NCI-H82 treated with DMSO at 0.1 percent for 48 hours (cell line): ENCODE data around the gene ADAD2.

ENCODE experiments used
- DNase-seq: peaks from one replicate; lab custom pipeline; 2025; ENCODE audit not compliant: unreplicated experiment; lab: John Stamatoyannopoulos, UW

The ADAD2 gene

GRCh38 chr16:84190731-84191388 lies at the start of gene ADAD2:
ADAD2 (plus strand) TSS chr16:84191157; CDS start chr16:84191231, 74 bp downstream.
- no peak for DNase-seq

DNA sequence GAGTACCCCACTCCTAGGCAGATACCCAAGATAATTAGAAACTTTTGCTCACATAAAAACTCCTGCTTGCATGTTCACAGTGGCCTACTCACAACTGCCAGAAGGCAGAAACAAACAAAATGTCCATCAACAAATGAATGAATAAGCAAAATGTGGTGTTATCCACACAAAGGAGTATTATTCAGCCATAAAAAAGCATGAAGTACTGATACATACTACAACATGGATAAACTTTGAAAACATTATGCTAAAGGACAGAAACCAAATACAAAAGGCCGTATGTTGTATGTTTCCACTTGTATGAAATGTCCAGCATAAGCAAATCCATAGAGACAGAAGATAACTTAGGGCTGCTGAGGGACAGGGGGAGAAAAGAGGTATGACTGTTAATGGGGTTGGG lies 47.9 kb upstream of the ADAD2 start:
- no peak for DNase-seq

DNA sequence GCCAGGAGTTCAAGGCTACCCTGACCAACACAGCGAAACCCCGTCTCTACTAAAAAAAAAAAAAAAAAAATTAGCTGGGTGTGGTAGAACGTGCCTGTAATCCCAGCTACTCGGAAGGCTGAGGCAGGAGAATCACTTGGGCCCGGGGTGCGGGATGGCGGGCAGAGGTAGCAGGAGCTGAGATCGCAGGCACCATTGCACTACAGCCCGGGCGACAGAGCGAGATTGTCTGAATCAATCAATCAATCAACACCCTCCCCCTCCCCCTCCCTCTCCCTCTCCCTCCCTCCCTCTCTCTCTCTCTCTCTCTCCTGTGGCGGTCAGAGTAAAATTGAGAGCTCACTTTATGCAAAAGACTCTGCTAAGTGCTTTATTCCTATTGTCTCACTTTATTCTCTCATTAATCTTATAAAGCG lies 47.2 kb upstream of the ADAD2 start:
- DNase-seq: no peak

DNA sequence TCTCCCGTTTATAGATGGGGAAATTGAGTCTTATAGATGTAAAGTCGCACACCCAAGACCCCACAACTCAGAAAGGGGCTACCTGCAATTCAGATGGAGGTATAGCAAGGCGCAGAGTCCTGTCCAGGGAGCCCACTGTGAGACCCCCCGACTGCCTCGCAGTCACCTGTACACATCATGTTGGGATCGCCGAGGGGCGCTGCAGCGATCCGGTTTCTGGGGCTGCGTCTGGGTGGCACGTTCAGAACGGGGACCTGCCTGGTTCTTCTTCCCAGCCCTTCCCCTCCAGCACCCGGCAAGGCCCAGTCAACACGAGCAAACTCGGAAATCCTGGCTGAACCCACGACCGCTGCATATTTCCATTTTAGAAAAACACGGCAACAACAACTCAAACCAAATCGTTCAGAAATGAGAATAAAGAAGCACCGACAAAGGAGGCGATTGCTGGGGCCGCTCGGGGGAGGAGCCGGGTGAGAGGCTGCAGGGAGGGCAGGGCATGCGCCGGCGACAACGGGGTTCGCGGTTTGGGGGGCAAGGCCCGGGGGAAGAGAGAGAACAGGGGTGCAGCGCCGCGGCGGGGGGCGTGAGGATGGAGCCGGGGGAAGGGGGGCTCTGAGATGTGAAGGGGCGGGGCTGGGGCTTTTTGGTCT lies 46.6 kb upstream of the ADAD2 start:
- no peak for DNase-seq

GRCh38 chr16:84144859-84145639 lies 45.9 kb upstream of the ADAD2 start, which contains the start of the genes DNAAF1 and HSDL1:
DNAAF1 (plus strand) TSS chr16:84145308; CDS start chr16:84145441, 133 bp downstream.
HSDL1 (minus strand) TSS chr16:84145177; CDS start chr16:84131321, 13,856 bp downstream.
- DNase-seq: peak; percentile 31

GRCh38 chr16:84150926-84151325 lies 40.0 kb upstream of the ADAD2 start:
- DNase-seq: no peak

DNA sequence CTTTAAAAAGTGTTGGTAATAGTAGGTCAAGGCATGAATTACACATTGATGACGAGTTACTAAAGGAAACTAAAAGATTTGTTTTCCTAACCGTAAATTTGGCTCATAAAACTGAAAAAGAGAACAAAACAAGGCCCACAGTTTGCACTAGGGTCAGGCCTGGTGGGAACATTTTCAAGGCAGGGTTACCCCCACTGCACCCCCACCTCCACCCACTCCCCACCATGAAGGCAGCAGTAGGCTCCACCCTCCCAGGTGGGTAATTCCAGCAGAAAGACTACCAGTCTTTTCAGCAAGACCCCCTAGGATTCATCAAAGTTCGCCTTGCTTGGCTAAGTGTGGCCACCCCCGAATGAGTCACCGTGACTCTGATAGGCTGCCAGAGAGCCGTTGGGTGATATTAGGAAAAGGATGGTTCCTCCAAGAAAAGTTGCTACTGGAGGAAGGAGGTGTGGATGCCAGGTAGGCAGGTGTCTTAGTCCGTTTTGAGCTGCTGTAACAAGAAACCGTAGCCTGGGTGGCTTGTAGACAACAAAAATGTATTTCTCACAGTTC lies 37.2 kb upstream of the ADAD2 start:
- no peak for DNase-seq

DNA sequence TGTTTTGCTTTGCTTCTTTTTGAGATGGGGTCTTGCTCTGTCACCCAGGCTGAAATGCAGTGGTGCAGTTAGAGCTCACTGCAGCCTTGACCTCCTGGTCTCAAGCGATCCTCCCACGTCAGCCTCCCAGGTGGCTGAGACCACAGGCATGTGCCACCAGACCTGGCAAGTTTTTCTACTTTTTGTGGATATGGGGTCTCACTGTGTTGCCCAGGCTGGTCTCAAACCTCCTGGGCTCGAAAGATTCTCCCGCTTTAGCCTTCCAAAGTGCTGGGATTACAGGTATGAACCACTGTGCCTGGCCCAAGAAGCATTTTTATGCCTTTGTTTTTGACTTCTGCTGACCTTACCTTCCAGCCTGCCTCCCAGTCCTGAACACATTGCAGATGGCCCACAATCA lies 35.7 kb upstream of the ADAD2 start:
- no peak for DNase-seq

DNA sequence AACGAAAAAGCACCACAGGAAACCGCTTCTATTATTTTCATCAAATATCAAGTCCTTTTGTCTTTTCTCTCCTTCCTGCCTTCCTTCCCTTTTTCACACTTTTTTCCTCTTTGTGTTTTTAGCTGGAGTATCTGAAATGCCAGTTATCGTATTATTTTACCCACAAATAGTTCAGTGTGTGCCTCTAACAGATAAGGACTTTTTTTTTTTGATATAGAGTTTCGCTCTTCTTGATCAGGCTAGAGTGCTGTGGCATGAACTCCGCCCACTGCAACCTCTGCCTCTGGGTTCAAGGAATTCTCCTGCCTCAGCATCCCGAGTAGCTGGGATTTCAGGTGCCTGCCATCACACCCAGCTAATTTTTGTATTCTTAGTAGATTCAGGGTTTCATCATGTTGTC lies 35.2 kb upstream of the ADAD2 start:
- DNase-seq: no peak

GRCh38 chr16:84156342-84156784 lies 34.6 kb upstream of the ADAD2 start:
- DNase-seq: no peak

DNA sequence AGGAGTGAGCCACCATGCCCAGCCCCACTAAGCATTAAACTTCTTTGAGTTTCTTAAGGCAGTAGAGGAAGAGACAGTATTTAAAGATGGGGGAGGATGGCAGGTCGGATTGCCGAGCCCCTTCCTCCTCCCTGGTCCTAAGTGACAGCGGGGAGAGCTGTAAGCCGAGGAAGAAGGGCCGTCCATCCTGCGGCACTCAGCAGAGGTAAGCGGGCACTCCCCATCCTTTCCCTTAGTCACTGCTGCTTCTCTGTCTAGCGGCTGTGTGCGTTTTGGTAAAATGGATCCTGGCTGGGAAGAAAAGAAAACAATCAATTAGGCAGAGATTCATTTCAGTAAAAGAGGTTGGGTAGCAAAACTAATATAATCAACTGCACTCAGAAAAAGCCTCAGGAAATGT lies 31.9 kb upstream of the ADAD2 start:
- no peak for DNase-seq

- DNase-seq: no peak
These were observed 31.2 kb upstream of the ADAD2 start for GRCh38 chr16:84159800-84160199.

- DNase-seq: no peak
These were observed 29.9 kb upstream of the ADAD2 start for GRCh38 chr16:84161037-84161436.

- DNase-seq: no peak
These were observed 29.2 kb upstream of the ADAD2 start for GRCh38 chr16:84161801-84162200.

GRCh38 chr16:84165746-84166145 lies 25.2 kb upstream of the ADAD2 start:
- DNase-seq: no peak

GRCh38 chr16:84166796-84167695 lies 23.9 kb upstream of the ADAD2 start:
- DNase-seq: no peak

- DNase-seq: no peak
These were observed 21.1 kb upstream of the ADAD2 start for GRCh38 chr16:84169765-84170310.

DNA sequence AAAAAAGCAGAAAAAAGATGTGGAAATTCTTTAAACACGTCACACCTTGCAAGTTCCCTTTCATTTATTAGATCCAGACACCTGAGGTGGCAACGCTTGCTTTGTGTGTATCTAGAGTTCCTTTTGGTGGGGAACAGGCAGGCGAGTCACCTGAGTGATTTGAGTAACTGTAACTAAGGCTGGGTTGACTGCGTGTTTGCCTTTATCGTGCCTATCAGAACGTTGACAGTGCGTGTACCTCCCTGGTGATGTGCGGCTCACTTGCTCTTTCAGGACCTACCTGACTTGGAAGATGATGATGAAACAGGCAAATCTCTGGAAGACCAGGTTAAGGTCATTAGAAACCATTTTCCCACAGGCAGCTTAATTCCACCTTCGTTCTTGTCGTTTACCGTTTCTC lies 16.6 kb upstream of the ADAD2 start:
- DNase-seq: no peak

GRCh38 chr16:84175350-84176081 lies 15.4 kb upstream of the ADAD2 start:
- peak; percentile 57 for DNase-seq
